Ecto neural progenitor cell (in vitro differentiated cells): ENCODE measurements around the gene FOXD2.

Source experiments
- DNase-seq: peaks from one replicate; pipeline ENCODE4 v3.0.0-alpha.2; 2018; ENCODE audit warnings: low spot score

The FOXD2 gene

DNA sequence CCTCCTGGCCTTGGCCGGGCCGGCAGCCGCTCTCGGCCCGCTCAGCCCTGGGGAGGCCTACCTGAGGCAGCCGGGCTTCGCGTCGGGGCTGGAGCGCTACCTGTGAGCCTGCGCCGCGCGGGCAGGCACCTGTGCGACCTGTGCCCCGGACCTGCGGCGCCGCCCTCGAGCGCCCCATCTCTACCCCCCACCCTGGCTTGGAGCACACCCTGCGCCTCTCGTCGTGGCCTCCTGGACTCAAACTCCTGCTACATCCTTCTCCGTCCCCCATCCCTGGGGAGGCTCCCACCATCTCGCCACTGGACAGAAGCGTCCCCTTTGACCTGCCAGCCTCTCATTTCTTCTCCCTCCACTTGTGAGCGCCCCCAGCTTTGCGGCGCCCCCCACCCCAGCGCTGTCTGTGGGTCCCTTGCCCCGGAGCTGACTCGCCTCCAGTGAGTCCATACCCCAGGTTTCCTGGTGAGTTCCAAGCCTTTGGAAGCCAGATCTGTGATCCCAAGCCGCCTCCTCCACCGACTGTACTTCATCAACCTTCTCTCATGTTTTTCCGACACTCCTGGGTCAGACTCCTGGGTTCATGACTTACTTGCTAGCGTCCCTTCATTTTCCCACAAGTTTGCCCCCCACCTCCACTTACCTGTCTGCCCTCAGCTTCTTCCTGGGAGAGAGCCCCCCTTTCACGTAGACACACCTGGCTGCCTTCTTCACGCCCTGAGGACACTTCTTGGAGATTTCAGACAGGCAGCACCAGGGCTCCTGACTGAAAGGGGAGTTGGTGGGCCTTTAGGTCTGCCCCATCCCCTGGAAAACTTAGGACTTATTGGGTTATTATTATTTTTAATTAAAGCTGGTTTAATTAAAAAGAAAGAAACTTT is 20.4 kb upstream of the FOXD2 start:
- no peak for DNase-seq

- no peak for DNase-seq
Measured at GRCh38 chr1:47418122-47418521, 19.7 kb upstream of the FOXD2 start.

DNA sequence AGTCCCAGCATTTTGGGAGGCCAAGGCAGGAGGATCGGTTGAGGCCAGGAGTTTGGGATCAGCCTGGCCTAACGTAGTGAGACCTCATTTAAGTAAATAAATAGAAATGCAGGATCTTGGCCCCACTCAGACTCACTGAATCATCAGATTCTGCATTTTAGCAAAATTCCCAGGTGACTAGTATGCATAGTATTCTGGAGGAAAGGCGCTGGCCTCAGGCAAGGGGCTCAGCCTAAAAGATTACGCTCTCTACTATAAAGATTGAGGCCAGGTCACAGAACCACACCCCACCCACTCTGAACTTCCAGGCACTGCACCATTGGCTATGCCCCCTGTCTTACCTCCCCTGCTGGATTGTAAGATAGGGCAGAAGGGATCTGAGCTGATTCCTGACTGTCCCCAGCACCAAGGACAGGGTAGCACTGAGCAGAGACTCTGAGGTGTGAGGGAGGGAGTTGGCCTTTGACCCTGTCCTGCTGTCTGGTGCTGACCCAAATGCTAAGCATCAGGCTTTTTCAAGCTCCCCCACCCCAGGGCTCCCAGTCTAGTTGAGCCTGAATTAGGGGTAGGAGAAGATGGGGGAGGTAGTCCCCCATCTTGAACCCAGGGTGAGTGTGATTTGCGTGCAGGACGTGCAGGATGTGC is 19.0 kb upstream of the FOXD2 start:
- DNase-seq = no peak

DNA sequence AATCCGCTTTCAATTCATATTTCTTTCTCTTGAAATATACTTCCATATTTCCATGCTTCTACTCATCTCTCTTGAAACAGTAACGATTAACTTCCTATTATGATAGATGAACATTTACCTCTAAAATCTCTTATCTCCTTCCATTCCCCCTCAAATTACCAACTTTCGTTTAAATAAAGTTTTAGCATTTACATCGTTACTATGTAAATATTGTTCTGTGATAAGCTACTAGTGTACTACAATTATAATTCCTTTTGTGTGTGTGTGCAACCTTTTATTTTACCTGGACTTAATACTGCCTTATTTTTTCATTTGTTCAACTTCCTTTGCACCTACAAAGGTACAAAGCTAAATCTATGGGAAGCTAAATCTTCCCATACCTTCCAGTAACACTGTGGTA is 17.3 kb upstream of the FOXD2 start:
- DNase-seq = no peak

- no peak for DNase-seq
Measured at GRCh38 chr1:47423872-47424271, 14.0 kb upstream of the FOXD2 start.

DNA sequence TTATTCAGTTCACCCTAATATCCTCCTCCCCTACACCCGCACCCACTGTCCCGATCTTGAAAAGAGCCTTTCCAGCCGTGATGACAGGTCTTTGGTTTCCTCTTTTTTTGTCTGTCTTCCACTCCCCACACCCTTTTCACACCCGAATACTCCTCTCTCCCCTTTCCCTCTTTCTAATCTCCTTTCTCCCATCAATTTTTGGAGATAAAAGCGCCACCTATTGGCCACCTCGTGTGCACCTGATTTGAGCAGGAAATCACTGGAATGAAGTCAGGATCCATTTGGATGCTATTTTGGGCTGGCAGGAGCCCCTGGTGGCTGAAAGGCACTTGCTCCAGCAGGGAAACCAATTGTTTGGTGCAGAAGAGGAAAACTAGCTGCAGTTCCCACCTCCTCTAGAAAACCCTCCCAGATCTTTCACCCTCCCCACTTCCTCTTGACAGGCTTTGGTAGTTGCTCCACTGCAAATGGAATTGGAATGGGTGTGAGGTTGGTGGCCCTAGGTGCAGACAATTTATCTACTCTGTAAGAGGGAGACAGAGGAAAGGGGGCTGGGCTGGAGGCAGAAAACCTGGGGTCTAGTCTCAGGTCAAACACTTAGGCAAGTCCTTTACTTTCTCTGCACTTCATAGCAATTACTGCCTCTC is 13.4 kb upstream of the FOXD2 start:
- peak; percentile 74 for DNase-seq

- no peak for DNase-seq
Measured at GRCh38 chr1:47431534-47431933, 6.3 kb upstream of the FOXD2 start.

GRCh38 chr1:47432071-47433036 is 5.5 kb upstream of the FOXD2 start:
- DNase-seq = peak; percentile 88

GRCh38 chr1:47433037-47433421 is 4.8 kb upstream of the FOXD2 start:
- no peak for DNase-seq

- DNase-seq = no peak
Measured at GRCh38 chr1:47433477-47434050, 4.3 kb upstream of the FOXD2 start.

DNA sequence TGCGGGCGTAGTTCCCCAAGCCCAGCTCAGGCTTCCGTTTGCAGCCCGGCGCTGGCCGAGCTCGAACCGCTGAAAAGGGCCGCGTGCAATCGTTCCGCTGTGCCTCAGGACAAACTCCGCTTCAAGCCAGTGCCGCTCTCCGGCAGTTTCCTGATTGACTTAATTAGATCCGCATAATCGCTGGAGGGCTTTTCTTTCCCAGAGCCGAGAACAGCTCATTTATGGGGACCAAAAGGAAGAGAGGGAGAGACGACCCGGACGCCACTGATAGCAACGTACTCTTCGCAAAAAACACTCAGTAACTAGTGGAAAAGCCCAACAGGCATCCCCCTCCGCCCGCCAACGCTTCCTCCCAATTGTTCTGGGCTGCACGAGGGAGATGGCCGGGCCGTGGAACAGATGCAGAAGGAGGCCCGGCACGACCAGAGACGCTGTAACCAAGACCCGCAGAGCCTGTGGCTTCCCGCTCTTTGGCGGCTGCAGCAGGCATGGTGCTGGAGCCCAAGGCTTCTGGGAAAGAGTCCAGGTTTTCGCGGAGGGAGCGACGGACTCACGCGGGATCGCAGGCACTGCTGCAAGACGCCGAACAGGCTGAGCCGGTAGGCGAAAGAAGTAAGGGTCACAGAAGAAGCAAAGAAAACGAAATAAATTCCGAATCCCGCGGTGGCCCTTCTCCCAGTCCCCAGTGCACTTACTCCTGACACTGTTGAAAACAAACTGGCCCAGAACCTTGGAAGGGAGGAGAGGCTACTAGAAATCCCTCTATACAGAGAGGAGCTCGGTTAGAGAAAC is 3.6 kb upstream of the FOXD2 start:
- DNase-seq = peak; percentile 70

DNA sequence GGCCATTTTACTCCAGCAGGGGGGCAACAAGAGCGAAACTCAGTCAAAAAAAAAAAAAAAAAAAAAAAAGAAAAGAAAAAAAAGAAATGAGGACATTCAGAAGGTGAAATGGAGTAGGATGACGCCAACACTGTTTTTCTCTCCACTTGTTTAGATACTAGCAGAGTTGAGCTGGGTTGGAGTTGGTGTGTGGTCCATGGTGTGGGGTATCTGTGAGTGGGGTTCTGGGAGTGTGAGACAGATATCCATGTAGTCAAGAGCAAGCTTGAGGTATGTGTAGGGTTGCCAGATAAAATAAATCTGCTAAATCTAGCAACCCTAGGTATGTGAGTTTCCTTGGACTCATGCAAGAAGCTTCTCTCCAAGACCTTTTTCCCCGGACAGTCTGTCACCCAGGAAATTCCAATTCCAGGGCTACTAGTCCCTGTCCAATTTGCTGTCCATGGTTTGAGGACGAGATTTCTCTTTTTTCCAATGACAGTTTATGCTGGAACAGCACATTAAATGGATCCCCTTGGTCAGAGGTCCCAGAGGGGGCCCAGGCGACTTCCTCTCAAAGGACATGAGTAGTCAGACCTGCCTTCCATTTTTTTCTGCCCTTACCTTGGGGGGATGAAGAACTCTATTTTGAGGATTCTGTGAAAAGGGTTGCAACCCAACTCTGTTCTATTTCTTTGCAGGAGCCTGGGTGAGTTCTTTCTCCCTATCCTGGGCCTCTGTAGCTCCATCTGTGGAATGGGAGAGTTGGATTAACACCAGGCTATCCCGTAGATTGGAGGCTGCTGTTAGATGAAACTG is 2.1 kb upstream of the FOXD2 start:
- no peak for DNase-seq

GRCh38 chr1:47436304-47436978 is 1.4 kb upstream of the FOXD2 start:
- DNase-seq = peak; percentile 90

DNA sequence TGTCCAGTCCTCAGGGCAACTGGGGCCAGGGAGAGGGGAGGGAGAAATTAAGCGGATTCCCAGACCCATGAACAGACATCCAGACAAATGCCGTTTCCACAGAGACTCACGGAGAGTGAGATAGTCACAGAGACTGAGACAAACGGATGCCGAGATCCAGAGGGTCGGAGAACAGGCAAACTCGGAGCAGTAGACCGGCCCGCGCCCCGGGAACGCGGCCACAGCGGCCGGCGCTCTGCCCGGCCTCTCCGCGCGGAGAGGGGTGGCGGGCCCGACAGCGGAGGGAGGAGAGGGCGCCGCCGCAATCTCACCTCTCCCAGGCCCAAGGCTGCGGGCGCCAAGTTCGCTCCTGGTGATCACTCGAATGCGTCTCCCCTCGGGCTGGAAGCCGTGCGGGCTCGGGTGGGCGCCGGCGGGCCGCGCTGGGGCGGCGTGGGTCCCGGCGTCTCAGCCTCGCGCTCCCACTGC is 831 bp upstream of the FOXD2 start:
- DNase-seq = no peak

DNA sequence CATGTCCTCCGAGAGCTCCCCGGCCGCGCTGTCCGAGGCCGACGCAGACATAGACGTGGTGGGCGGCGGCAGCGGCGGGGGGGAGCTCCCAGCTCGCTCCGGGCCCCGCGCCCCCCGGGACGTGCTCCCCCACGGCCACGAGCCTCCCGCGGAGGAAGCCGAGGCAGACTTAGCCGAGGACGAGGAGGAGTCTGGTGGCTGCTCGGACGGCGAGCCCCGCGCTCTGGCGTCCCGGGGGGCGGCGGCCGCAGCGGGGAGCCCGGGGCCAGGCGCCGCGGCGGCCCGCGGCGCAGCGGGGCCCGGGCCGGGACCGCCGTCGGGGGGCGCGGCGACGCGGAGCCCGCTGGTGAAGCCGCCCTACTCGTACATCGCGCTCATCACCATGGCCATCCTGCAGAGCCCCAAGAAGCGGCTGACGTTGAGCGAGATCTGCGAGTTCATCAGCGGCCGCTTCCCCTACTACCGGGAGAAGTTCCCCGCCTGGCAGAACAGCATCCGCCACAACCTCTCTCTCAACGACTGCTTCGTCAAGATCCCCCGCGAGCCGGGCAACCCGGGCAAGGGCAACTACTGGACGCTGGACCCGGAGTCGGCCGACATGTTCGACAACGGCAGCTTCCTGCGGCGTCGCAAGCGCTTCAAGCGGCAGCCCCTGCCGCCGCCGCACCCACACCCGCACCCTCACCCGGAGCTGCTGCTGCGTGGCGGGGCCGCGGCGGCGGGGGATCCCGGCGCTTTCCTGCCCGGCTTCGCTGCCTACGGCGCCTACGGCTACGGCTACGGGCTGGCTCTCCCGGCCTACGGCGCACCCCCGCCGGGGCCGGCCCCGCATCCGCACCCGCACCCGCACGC is 547 bp downstream of the FOXD2 start:
- DNase-seq = no peak

GRCh38 chr1:47439017-47439818 is 1.4 kb downstream of the FOXD2 start:
- no peak for DNase-seq

DNA sequence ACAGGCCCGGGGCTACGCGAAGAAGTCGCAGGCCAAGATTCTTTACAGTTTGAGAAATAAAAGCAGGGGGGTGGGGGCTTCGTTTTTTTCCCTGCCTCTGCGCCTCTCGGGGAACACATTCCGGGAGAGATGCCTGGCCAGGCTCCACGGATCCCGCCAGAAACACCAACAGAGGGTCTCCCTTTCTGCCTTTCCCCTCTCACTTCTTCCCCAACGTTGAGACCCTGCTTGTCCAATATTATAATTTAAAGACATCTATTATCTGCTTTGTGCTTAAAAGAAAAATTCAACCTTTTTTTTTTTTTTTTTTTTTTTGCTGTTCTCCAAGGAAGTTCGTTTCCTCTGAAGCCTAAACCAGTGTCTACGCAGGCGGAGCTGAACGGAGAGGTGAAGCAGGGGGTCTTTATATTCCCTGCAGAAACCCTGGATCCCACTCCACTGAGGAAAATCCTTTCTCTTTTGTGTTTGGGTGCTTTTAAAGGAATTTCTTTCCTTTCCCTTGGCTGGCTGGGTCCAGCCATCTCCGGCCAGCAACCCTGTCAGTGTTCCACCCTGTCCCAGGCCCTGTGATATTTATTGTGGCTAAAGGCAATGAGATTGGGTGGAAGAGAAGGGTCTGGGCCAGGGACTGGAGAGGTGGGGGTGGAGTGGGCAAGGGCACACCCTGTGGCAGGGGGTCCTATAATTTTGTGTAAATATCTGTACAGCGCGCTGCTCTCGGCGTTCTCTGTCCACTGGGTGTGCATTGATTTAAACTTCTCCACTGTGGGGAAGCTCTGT is 2.2 kb downstream of the FOXD2 start:
- no peak for DNase-seq
